PC-9 (cell line): ENCODE measurements around the gene TRPM6. TPM values are rescaled to one million over a fixed set of nuclear protein-coding genes. Genes with fewer than 3 reads are reported as not detected.

Experiments used
- BruUV-seq: library from RNA; stranded (reverse); fragments of 400-500 nt; replicated peaks from 2 replicates; lab custom pipeline; 2021; lab: Mats Ljungman, UMichigan
- CTCF ChIA-PET: fragments of 300-600 bp; sonication (Branson Sonifier 250); formaldehyde crosslinking; loops from one replicate; lab custom pipeline; 2022; ENCODE audit warnings: antibody characterized with exemption; lab: Charles Lee
- POLR2A ChIA-PET: fragments of 300-600 bp; sonication (Branson Sonifier 250); formaldehyde crosslinking; loops from one replicate; lab custom pipeline; 2022; ENCODE audit warnings: antibody characterized with exemption; ENCODE audit not compliant: unreplicated experiment; lab: Charles Lee
- DNase-seq, 2 experiments: peaks; one replicate each; pipeline versions ENCODE4 v3.0.0 to v3.0.0-alpha.2; 2015 to 2022; ENCODE audit warnings: mixed read lengths in 1 of 2
- H2AFZ ChIP-seq: fragments of 200-600 bp; sonication (generic); 2 replicates; pipeline ENCODE4 v1.8.1; 2017; ENCODE audit warnings: antibody characterized with exemption
- H3F3A ChIP-seq: fragments of 200-600 bp; sonication (generic); 2 replicates; pipeline ENCODE4 v1.8.1; 2017; ENCODE audit warnings: antibody characterized with exemption, mild to moderate bottlenecking, low read depth; ENCODE audit not compliant: insufficient read depth
- H3K27ac ChIP-seq: fragments of 200-600 bp; sonication (generic); 2 replicates; pipeline ENCODE4 v1.6.1; 2016; ENCODE audit warnings: mixed run types
- H3K27me3 ChIP-seq: fragments of 200-600 bp; sonication (generic); 2 replicates; pipeline ENCODE4 v1.6.1; 2016; ENCODE audit warnings: low read depth, mixed run types; ENCODE audit not compliant: insufficient read depth
- H3K36me3 ChIP-seq: fragments of 200-600 bp; sonication (generic); 2 replicates; pipeline ENCODE4 v1.6.1; 2016; ENCODE audit warnings: low read depth, mixed run types
- H3K4me1 ChIP-seq: fragments of 200-600 bp; sonication (generic); replicated peaks from 2 replicates; pipeline ENCODE4 v1.6.1; 2016; ENCODE audit warnings: mixed run types; ENCODE audit not compliant: insufficient read depth
- H3K4me2 ChIP-seq: fragments of 200-600 bp; sonication (generic); 2 replicates; pipeline ENCODE4 v1.6.1; 2017; ENCODE audit warnings: mixed run types
- H3K4me3 ChIP-seq: fragments of 200-600 bp; sonication (generic); 2 replicates; pipeline ENCODE4 v1.6.1; 2016; ENCODE audit warnings: mixed run types
- H3K79me2 ChIP-seq: fragments of 200-600 bp; sonication (generic); 2 replicates; pipeline ENCODE4 v1.6.1; 2017; ENCODE audit warnings: low read depth, mixed run types
- H3K9me2 ChIP-seq: fragments of 200-600 bp; sonication (generic); 2 replicates; pipeline ENCODE4 v1.8.1; 2017; ENCODE audit warnings: mild to moderate bottlenecking; ENCODE audit not compliant: insufficient read depth
- H3K9me3 ChIP-seq: fragments of 200-600 bp; sonication (generic); 2 replicates; pipeline ENCODE4 v1.8.1; 2016; ENCODE audit warnings: low read depth; ENCODE audit not compliant: insufficient read depth
- H4K20me1 ChIP-seq: fragments of 200-600 bp; sonication (generic); 2 replicates; pipeline ENCODE4 v1.8.1; 2017; ENCODE audit not compliant: insufficient read depth
- CTCF ChIP-seq: fragments of 200-600 bp; sonication (generic); conservative IDR thresholded peaks from 2 replicates; pipeline ENCODE4 v1.6.1; 2017; ENCODE audit warnings: mixed run types, antibody characterized with exemption, mild to moderate bottlenecking, moderate library complexity
- EZH2 ChIP-seq: fragments of 200-600 bp; sonication (generic); IDR thresholded peaks from 2 replicates; pipeline ENCODE4 v1.8.0; 2017; ENCODE audit warnings: antibody characterized with exemption, low read depth
- intact Hi-C: fragments of 100-400 bp; cut with micrococcal nuclease; formaldehyde crosslinking; loops from one replicate; pipeline ENCODE4 v1.10.0; 2022; ENCODE audit not compliant: unreplicated experiment
- total RNA-seq: library from RNA; stranded (reverse); gene quantifications from 2 replicates; pipeline ENCODE4 v1.2.3, GENCODE V29; 2021

TRPM6 gene
- total RNA-seq, 1 experiment from 2014 or later = 0.09 TPM

GRCh38 chr9:74874220-74874619 lies 13.5 kb downstream of the TRPM6 start:
- TF ChIP-seq EZH2 (no peak), CTCF (no peak)
- H3K4me2 ChIP-seq = no peak overlapping the region
- no peak for DNase-seq
- H3K9me3 ChIP-seq = peaks cover under 1% of the 10 kb centered on the region; the same call in 1 of the 2 replicates
- H3K79me2 ChIP-seq = no peaks in the 10 kb centered on the region
- H3F3A ChIP-seq = no peaks in the 10 kb centered on the region
- no peak overlapping the region for H2AFZ ChIP-seq
- no peaks in the 10 kb centered on the region for H4K20me1 ChIP-seq
- no peak overlapping the region for H3K27ac ChIP-seq
- intact Hi-C loops = no loop called here
- no peaks in the 10 kb centered on the region for H3K9me2 ChIP-seq
- POLR2A ChIA-PET = no interaction called here
- H3K4me1 ChIP-seq = no peaks in the 10 kb centered on the region
- no TSS peak for BruUV-seq
- CTCF ChIA-PET = no interaction called here
- H3K36me3 ChIP-seq = no peaks in the 10 kb centered on the region
- no peaks in the 10 kb centered on the region for H3K27me3 ChIP-seq
- no peak overlapping the region for H3K4me3 ChIP-seq

GRCh38 chr9:74872619-74873233 lies 15.0 kb downstream of the TRPM6 start:
- DNase-seq = no peak
- BruUV-seq = no TSS peak
- Histone ChIP-seq H3K9me2 (no peaks in the 10 kb centered on the region), H3K27me3 (no peaks in the 10 kb centered on the region), H3K9me3 (no peaks in the 10 kb centered on the region), H4K20me1 (no peaks in the 10 kb centered on the region), H2AFZ (no peak overlapping the region), H3K36me3 (no peaks in the 10 kb centered on the region), H3F3A (no peaks in the 10 kb centered on the region), H3K4me1 (no peaks in the 10 kb centered on the region), H3K4me3 (no peak overlapping the region), H3K4me2 (no peak overlapping the region), H3K79me2 (no peaks in the 10 kb centered on the region), H3K27ac (no peak overlapping the region)
- ChIA-PET CTCF (no interaction called here), POLR2A (no interaction called here)
- TF ChIP-seq EZH2 = no peak
- TF ChIP-seq CTCF = no peak
- intact Hi-C loops = no loop called here

GRCh38 chr9:74867483-74867882 lies 20.2 kb downstream of the TRPM6 start:
- Histone ChIP-seq H3K36me3 (no peaks in the 10 kb centered on the region), H3K27ac (no peak overlapping the region), H3K4me1 (no peaks in the 10 kb centered on the region), H3F3A (no peaks in the 10 kb centered on the region), H3K9me3 (no peaks in the 10 kb centered on the region), H4K20me1 (no peaks in the 10 kb centered on the region), H3K4me2 (no peak overlapping the region), H3K4me3 (no peak overlapping the region), H2AFZ (no peak overlapping the region), H3K27me3 (no peaks in the 10 kb centered on the region), H3K79me2 (no peaks in the 10 kb centered on the region), H3K9me2 (no peaks in the 10 kb centered on the region)
- DNase-seq = no peak
- POLR2A ChIA-PET = no interaction called here
- CTCF ChIA-PET = no interaction called here
- intact Hi-C loops = no loop called here
- no TSS peak for BruUV-seq
- TF ChIP-seq CTCF (no peak), EZH2 (no peak)
